ENCODE results near the gene BRSK2. TPM values are rescaled to one million over a fixed set of nuclear protein-coding genes. Genes with fewer than 3 reads are reported as not detected.

Gene BRSK2
- total and polyA plus RNA-seq, 2 of the 4 experiments (the other 2 are of a cell fraction): 0.18 to 0.62 TPM

DNA sequence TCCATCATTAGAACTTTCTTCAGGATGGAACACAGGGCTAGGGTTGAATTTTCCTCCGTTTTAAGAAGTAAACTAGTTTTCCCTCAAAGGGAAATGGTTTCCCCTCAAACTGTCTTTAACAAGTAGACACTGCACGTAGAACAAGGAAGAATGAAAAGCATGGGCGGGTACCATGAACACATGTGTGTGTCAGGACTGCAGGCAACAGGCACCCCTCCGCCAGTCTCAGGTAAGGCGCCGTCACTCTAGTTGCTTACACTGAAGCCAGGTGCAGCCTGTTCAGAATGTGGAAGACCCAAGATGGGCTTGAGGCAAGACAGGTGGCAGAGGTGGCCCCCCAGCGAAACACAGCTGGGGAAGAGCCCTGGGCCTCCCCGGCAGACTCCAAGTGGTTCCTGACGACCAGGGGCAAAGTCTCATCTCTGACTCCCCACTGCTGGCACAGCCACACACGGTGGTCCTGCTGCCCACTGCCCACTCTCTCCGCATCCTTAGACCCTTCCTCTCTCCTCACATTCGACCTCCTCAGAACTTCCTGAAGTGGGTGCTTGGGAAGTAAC is 122.3 kb downstream of the BRSK2 start:
- Histone ChIP-seq H2BK120ac (ENCODE audit: low read depth, low read length) (no peak overlapping the region), H2BK20ac (ENCODE audit: low read depth, low read length) (no peak overlapping the region), H3K14ac (replicated peaks; ENCODE audit: low read depth, low read length) (no peak overlapping the region), H2AFZ (replicated peaks; ENCODE audit: low read length, poor library complexity) (peak overlapping the region; percentile 27), H2AK9ac (replicated peaks; ENCODE audit: low read depth, low read length, poor library complexity) (no peak overlapping the region), H3K56ac (ENCODE audit: extremely low read depth, insufficient read depth, low read length) (no peak overlapping the region), H3K18ac (ENCODE audit: low read depth, low read length) (no peak overlapping the region), H2AK5ac (ENCODE audit: low read depth, low read length) (no peak overlapping the region), H3K4me3 (ENCODE audit: insufficient read depth, low read depth, low read length) (no peak overlapping the region), H4K8ac (ENCODE audit: low read depth in 2 of 2, low read length in 2 of 2) (no peak overlapping the region), H3K27me3 (ENCODE audit: control insufficient read depth, insufficient read depth, low read length) (no peaks in the 10 kb centered on the region), H3K9me3 (ENCODE audit: control insufficient read depth, insufficient read depth, low read length) (no peaks in the 10 kb centered on the region), H2BK15ac (ENCODE audit: low read depth, low read length) (no peak overlapping the region), H4K5ac (ENCODE audit: low read depth, low read length) (no peak overlapping the region), H3K9me1 (ENCODE audit: insufficient read depth, low read length) (peaks cover 3% of the 10 kb centered on the region; the same call in 1 of the 2 replicates), H2BK5ac (ENCODE audit: low read depth, low read length, poor library complexity, severe bottlenecking) (no peak overlapping the region), H4K91ac (ENCODE audit: insufficient read depth, low read depth, low read length) (no peak overlapping the region), H3K4me2 (ENCODE audit: low read depth, low read length) (no peak overlapping the region), H3K9ac (ENCODE audit: low read depth, low read length) (no peak overlapping the region), H3K4ac (ENCODE audit: low read depth, low read length) (no peak overlapping the region), H4K20me1 (ENCODE audit: insufficient read depth, low read length) (peaks cover 81% of the 10 kb centered on the region), H3K4me1 (ENCODE audit: control insufficient read depth, insufficient read depth, low read length) (peaks cover 12% of the 10 kb centered on the region), H3K79me1 (ENCODE audit: low read depth in 1 of 2, low read length in 2 of 2) (peaks cover 27 to 68% of the 10 kb centered on the region in 2 experiments), H3K36me3 (ENCODE audit: control insufficient read depth, insufficient read depth, low read length) (no peaks in the 10 kb centered on the region), H3K23ac (ENCODE audit: low read depth, low read length) (no peak overlapping the region), H3K27ac (ENCODE audit: insufficient read depth, low read length) (no peak overlapping the region)
- dilution Hi-C loops (cut with HindIII; ENCODE audit: low sequenced_read_pairs, unreplicated experiment): no loop called here
- WGBS, 2 experiments (ENCODE audit: extremely low coverage in 2 of 2, insufficient read length in 1 of 2): 92% methylated on average over 2 of the region's 12 CpGs; no CpG with 5 or more reads in 1 of the 2 experiments
- TF ChIP-seq CEBPB (IDR thresholded peaks at IDR 0.05; ENCODE audit: low read depth, low read length) (no peak), BHLHE40 (IDR thresholded peaks at IDR 0.05; ENCODE audit: low read depth, low read length) (no peak)
- TF ChIP-seq, protein P1, sequence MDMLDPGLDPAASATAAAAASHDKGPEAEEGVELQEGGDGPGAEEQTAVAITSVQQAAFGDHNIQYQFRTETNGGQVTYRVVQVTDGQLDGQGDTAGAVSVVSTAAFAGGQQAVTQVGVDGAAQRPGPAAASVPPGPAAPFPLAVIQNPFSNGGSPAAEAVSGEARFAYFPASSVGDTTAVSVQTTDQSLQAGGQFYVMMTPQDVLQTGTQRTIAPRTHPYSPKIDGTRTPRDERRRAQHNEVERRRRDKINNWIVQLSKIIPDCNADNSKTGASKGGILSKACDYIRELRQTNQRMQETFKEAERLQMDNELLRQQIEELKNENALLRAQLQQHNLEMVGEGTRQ (IDR thresholded peaks at IDR 0.05; ENCODE audit: low read depth, low read length): no peak
- DNase-seq: no peak
- BruUV-seq (replicated peaks): no TSS peak
- ChIA-PET CTCF (no interaction called here), POLR2A (ENCODE audit: unreplicated experiment) (no interaction called here)
- in situ Hi-C loops (cut with MboI; ENCODE audit: low sequenced_read_pairs): loop anchor here (25.0 kb wide), 1 partner anchor 300 kb away; the partner anchor contains the start of gene MUC5B
- ATAC-seq (ENCODE audit: low read depth): no peak
- intact Hi-C loops (cut with micrococcal nuclease): no loop called here

Other genes starting within 250 kb of the BRSK2 start
- not detected in 2 replicates for gene MUC5AC, start 232.0 kb upstream of the BRSK2 start, total RNA-seq (2012; rRNA removed)
- 0.01 and 0.02 TPM in 2 replicates for gene MUC5AC, start 232.0 kb upstream of the BRSK2 start, polyA plus RNA-seq (2012; rRNA removed)
- gene MUC5B, start 166.9 kb upstream of the BRSK2 start, total RNA-seq (2012; rRNA removed): not detected in 2 replicates
- gene MUC5B, start 166.9 kb upstream of the BRSK2 start, polyA plus RNA-seq (2012; rRNA removed): not detected in 2 replicates
- gene TOLLIP, start 80.3 kb upstream of the BRSK2 start, total RNA-seq (2012; rRNA removed): 18.9 and 19.7 TPM in 2 replicates
- gene TOLLIP, start 80.3 kb upstream of the BRSK2 start, polyA plus RNA-seq (2012; rRNA removed): 42.9 and 44.7 TPM in 2 replicates
- 21.4 and 23.7 TPM in 2 replicates for gene MOB2, start 96.8 kb downstream of the BRSK2 start, total RNA-seq (2012; rRNA removed)
- gene MOB2, start 96.8 kb downstream of the BRSK2 start, polyA plus RNA-seq (2012; rRNA removed): 36.2 and 40.7 TPM in 2 replicates
- 0.28 and 0.72 TPM in 2 replicates for gene DUSP8, start 182.3 kb downstream of the BRSK2 start, total RNA-seq (2012; rRNA removed)
- gene DUSP8, start 182.3 kb downstream of the BRSK2 start, polyA plus RNA-seq (2012; rRNA removed): 4.2 and 4.7 TPM in 2 replicates
- gene KRTAP5-1, start 195.3 kb downstream of the BRSK2 start, total RNA-seq (2012; rRNA removed): not detected in 2 replicates
- gene KRTAP5-1, start 195.3 kb downstream of the BRSK2 start, polyA plus RNA-seq (2012; rRNA removed): not detected in 2 replicates
- not detected in 2 replicates for gene KRTAP5-2, start 208.4 kb downstream of the BRSK2 start, total RNA-seq (2012; rRNA removed)
- gene KRTAP5-2, start 208.4 kb downstream of the BRSK2 start, polyA plus RNA-seq (2012; rRNA removed): not detected in 2 replicates
- not detected in 2 replicates for gene KRTAP5-3, start 218.5 kb downstream of the BRSK2 start, total RNA-seq (2012; rRNA removed)
- not detected in 2 replicates for gene KRTAP5-3, start 218.5 kb downstream of the BRSK2 start, polyA plus RNA-seq (2012; rRNA removed)
- not detected in 2 replicates for gene KRTAP5-4, start 232.2 kb downstream of the BRSK2 start, total RNA-seq (2012; rRNA removed)
- not detected in 2 replicates for gene KRTAP5-4, start 232.2 kb downstream of the BRSK2 start, polyA plus RNA-seq (2012; rRNA removed)
- not detected in 2 replicates for gene KRTAP5-5, start 239.8 kb downstream of the BRSK2 start, total RNA-seq (2012; rRNA removed)
- not detected in 2 replicates for gene KRTAP5-5, start 239.8 kb downstream of the BRSK2 start, polyA plus RNA-seq (2012; rRNA removed)

Measured in IMR-90 (cell line).